Measurements from ENCODE around the gene RAI1. TPM values are rescaled to one million over a fixed set of nuclear protein-coding genes. Genes with fewer than 3 reads are reported as not detected.

RAI1 gene
- total and polyA plus RNA-seq, 2 of the 8 experiments (the other 6 are each of a cell fraction or from before 2014, with no cell fraction given) = 0.39 to 1.2 TPM

- TF ChIP-seq, protein P1, sequence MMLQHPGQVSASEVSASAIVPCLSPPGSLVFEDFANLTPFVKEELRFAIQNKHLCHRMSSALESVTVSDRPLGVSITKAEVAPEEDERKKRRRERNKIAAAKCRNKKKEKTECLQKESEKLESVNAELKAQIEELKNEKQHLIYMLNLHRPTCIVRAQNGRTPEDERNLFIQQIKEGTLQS (IDR thresholded peaks at IDR 0.05; ENCODE audit: insufficient read depth, low read depth, low read length) = no peak
- peak; percentile 79 for TF ChIP-seq KDM1A (IDR thresholded peaks at IDR 0.05; ENCODE audit: borderline replicate concordance, low read length)
- no peak overlapping the region for H3K14ac ChIP-seq (ENCODE audit: insufficient read length)
- no peak overlapping the region for H3K4ac ChIP-seq (replicated peaks; ENCODE audit: insufficient read length, low read depth, low read length)
- ChIA-PET POLR2A (ENCODE audit: partially characterized antibody) (interaction anchor here (0.7 to 2.2 kb wide), 7 partner anchors 10 to 101 kb away, joined by 3 to 6 read pairs (median 3); no protein-coding TSS in a partner anchor), CTCF (ENCODE audit: partially characterized antibody) (interaction anchor here (0.6 to 3.3 kb wide), 43 partner anchors 8 to 326 kb away, joined by 3 to 22 read pairs (median 5); no protein-coding TSS in a partner anchor)
- WGBS, 2 experiments (ENCODE audit: extremely low coverage in 1 of 2, insufficient coverage in 1 of 2, insufficient read length in 1 of 2, insufficient replicate concordance in 2 of 2, low coverage in 1 of 2, low lambda C conversion rate in 2 of 2, missing lambda C conversion rate in 1 of 2) = 53% methylated on average over 10 of the region's 12 CpGs; no CpG with 5 or more reads in 1 of the 2 experiments
- peak overlapping the region; percentile 38 to 85; a peak in 3 of 4 replicates for H3K4me2 ChIP-seq (ENCODE audit: insufficient read depth in 1 of 2, low read depth in 2 of 2, low read length in 2 of 2)
- peak overlapping the region in 2 of 4 experiments; percentile 6 to 71; a peak in 2 of 8 replicates for H3K4me3 ChIP-seq (ENCODE audit: extremely low read depth in 1 of 4, insufficient read depth in 2 of 4, low read depth in 3 of 4, low read length in 4 of 4)
- H2BK120ac ChIP-seq (replicated peaks; ENCODE audit: low read depth, low read length) = no peak overlapping the region
- H3K18ac ChIP-seq (ENCODE audit: extremely low read depth, low read length) = no peak overlapping the region
- H3K36me3 ChIP-seq (ENCODE audit: control insufficient read depth in 2 of 4, insufficient read depth in 4 of 4, low read length in 3 of 4) = peaks cover 0 to 7% (median 0%) of the 10 kb centered on the region in 4 experiments; a peak in 1 of 8 replicates
- H3K23me2 ChIP-seq (ENCODE audit: low read depth, low read length) = peaks cover 5% of the 10 kb centered on the region; the same call in 1 of the 2 replicates
- DNase-seq (ENCODE audit: low read depth in 1 of 2, low spot score in 2 of 2) (no peak), FAIRE-seq (no peak)
- no peak overlapping the region for H2AFZ ChIP-seq (ENCODE audit: low read length)
- H3K79me2 ChIP-seq (ENCODE audit: control insufficient read depth in 1 of 2, insufficient read depth in 2 of 2, low read length in 2 of 2) = no peaks in the 10 kb centered on the region
- H3K4me1 ChIP-seq (replicated peaks in 1 of 4; ENCODE audit: control insufficient read depth in 3 of 4, insufficient read depth in 4 of 4, low read length in 3 of 4) = peaks cover 8 to 32% (median 22%) of the 10 kb centered on the region in 4 experiments
- H2AK5ac ChIP-seq (ENCODE audit: low read depth, low read length) = no peak overlapping the region
- H3K23ac ChIP-seq (ENCODE audit: insufficient read length) = no peak overlapping the region
- no peak overlapping the region for H2BK5ac ChIP-seq (ENCODE audit: low read depth, low read length)
- H2BK20ac ChIP-seq (ENCODE audit: low read length) = no peak overlapping the region
- peaks cover 65 to 96% (median 91%) of the 10 kb centered on the region in 4 experiments for H3K27me3 ChIP-seq (replicated peaks in 1 of 4; ENCODE audit: control insufficient read depth in 3 of 4, extremely low read depth in 1 of 4, insufficient read depth in 3 of 4, low read length in 3 of 4)
- no peak overlapping the region for H3K56ac ChIP-seq (replicated peaks; ENCODE audit: insufficient read length, low read depth, low read length)
- H3K27ac ChIP-seq (ENCODE audit: low read depth, low read length) = no peak overlapping the region
- no peaks in the 10 kb centered on the region for H3K79me1 ChIP-seq (ENCODE audit: low read depth, low read length)
- H4K91ac ChIP-seq (replicated peaks; ENCODE audit: insufficient read length, low read length) = no peak overlapping the region
- H4K5ac ChIP-seq (ENCODE audit: insufficient read length, low read depth, low read length) = no peak overlapping the region
- H2BK15ac ChIP-seq (ENCODE audit: low read length) = no peak overlapping the region
- no peak overlapping the region for H2BK12ac ChIP-seq (ENCODE audit: low read depth, low read length)
- no peak overlapping the region for H3K9ac ChIP-seq (replicated peaks in 1 of 4; ENCODE audit: extremely low read depth in 1 of 4, low read depth in 3 of 4, low read length in 3 of 4)
- H4K20me1 ChIP-seq (replicated peaks in 1 of 2; ENCODE audit: control insufficient read depth in 1 of 2, insufficient read depth in 2 of 2, low read length in 2 of 2) = peaks cover 3 to 6% of the 10 kb centered on the region in 2 experiments
- no peak overlapping the region for H4K8ac ChIP-seq (ENCODE audit: extremely low read depth, insufficient read depth, low read length)
- H3K9me3 ChIP-seq (ENCODE audit: insufficient read depth in 2 of 2, low read depth in 1 of 2, low read length in 1 of 2) = no peaks in the 10 kb centered on the region
Measured at GRCh38 chr17:17680477-17681186, 626 bp upstream of the RAI1 start.

Measured in H1 (cell line).